K562 (cell line): ENCODE measurements around the gene CHMP5. TPM values are rescaled to one million over a fixed set of nuclear protein-coding genes. Genes with fewer than 3 reads are reported as not detected.

Experiments
- ARID1B ChIP-seq: fragments of 450-650 bp; IDR thresholded peaks from 2 replicates; pipeline ENCODE4 v1.6.1; 2016; ENCODE audit warnings: antibody characterized with exemption, mild to moderate bottlenecking, inconsistent platforms
- ETV6 ChIP-seq, 3 experiments: fragments of 150-350 bp in 1 of 3; sonication (generic) in 1 of 3; formaldehyde crosslinking in 1 of 3; IDR thresholded peaks; 2 replicates each; pipeline versions ENCODE4 v1.6.1 to v1.8.0; 2014 to 2022; ENCODE audit warnings: borderline replicate concordance in 2 of 3, low read depth in 2 of 3, antibody characterized with exemption in 1 of 3, low read length in 1 of 3, mild to moderate bottlenecking in 1 of 3, missing genetic modification reagents in 1 of 3
- HOXB6 ChIP-seq: fragments of 250-450 bp; sonication (Bioruptor Pico); IDR thresholded peaks from 2 replicates; pipeline ENCODE4 v1.5.1; 2022; ENCODE audit warnings: mild to moderate bottlenecking, borderline replicate concordance
- MTA1 ChIP-seq: fragments of 450-650 bp; IDR thresholded peaks from 2 replicates; pipeline ENCODE4 v1.6.1; 2017; ENCODE audit warnings: borderline replicate concordance
- NBN ChIP-seq: fragments of 450-650 bp; IDR thresholded peaks from 2 replicates; pipeline ENCODE4 v1.6.1; 2016; ENCODE audit warnings: low read depth, mild to moderate bottlenecking
- NCOR1 ChIP-seq: fragments of 450-650 bp; IDR thresholded peaks from 2 replicates; pipeline ENCODE4 v1.6.1; 2016; ENCODE audit warnings: mild to moderate bottlenecking, moderate library complexity
- SAFB ChIP-seq: fragments of 200-400 bp; formaldehyde crosslinking; IDR thresholded peaks from 2 replicates; pipeline ENCODE4 v1.6.1; 2017; ENCODE audit warnings: low read depth, low read length, borderline replicate concordance
- SAFB2 ChIP-seq: fragments of 200-400 bp; formaldehyde crosslinking; IDR thresholded peaks from 2 replicates; pipeline ENCODE4 v1.6.1; 2018; ENCODE audit warnings: borderline replicate concordance, low read length, low read depth, moderate library complexity; ENCODE audit not compliant: severe bottlenecking
- SOX6 ChIP-seq: fragments of 450-650 bp; IDR thresholded peaks from 2 replicates; pipeline ENCODE4 v1.6.1; 2014; ENCODE audit warnings: mild to moderate bottlenecking
- XRCC5 ChIP-seq: fragments of 200-400 bp; formaldehyde crosslinking; IDR thresholded peaks from 2 replicates; pipeline ENCODE4 v1.6.1; 2017; ENCODE audit warnings: low read depth, mild to moderate bottlenecking, low read length
- ZBTB17 ChIP-seq: fragments of 450-650 bp; formaldehyde crosslinking; IDR thresholded peaks from 2 replicates; pipeline ENCODE4 v1.4.0; 2020; ENCODE audit warnings: mild to moderate bottlenecking
- ZKSCAN8 ChIP-seq: fragments of 200-800 bp; sonication (Bioruptor generic); IDR thresholded peaks from 2 replicates; pipeline ENCODE4 v1.6.1; 2016; ENCODE audit warnings: missing genetic modification characterization, missing compliant biosample characterization
- ZNF121 ChIP-seq: sonication (generic); formaldehyde crosslinking; conservative IDR thresholded peaks from 2 replicates; pipeline ENCODE4 v1.8.0; 2022; ENCODE audit warnings: missing genetic modification reagents
- polyA plus RNA-seq, 8 experiments: library from polyadenylated mRNA; depleted of rRNA in 4 of 8; stranded (reverse) in 5 of 8; unstranded in 3 of 8; fragments of >200 nt; fragmentation: Nextera tagmentation in 2 of 8; fragmentation: Illumina TruSeq in 1 of 8; extraction: Ambion mirVana in 2 of 8; extraction: Trizol in 1 of 8; gene quantifications; 2 replicates each; pipeline versions ENCODE4 v1.2.1 to v1.2.3, GENCODE V29; 2011 to 2014; ENCODE audit warnings: inconsistent platforms in 1 of 8, missing spikeins in 1 of 8
- total RNA-seq, 7 experiments: library from RNA; depleted of rRNA in 6 of 7; stranded (reverse); fragments of >200 nt in 6 of 7; fragmentation: Illumina TruSeq in 2 of 7; extraction: Trizol in 2 of 7; gene quantifications; 2 replicates each; pipeline versions ENCODE4 v1.2.1 to v1.2.3, GENCODE V29; 2011 to 2021; ENCODE audit warnings: low replicate concordance in 1 of 7
- TF ChIP-seq, protein P1 (sequence below): fragments of 250-450 bp; sonication (Bioruptor Pico); IDR thresholded peaks from 2 replicates; pipeline ENCODE4 v1.8.0; 2022; ENCODE audit warnings: moderate library complexity, mild to moderate bottlenecking, inconsistent platforms
- TF ChIP-seq, protein P2 (sequence below): sonication (generic); formaldehyde crosslinking; IDR thresholded peaks from 2 replicates; pipeline ENCODE4 v1.8.1; 2023; ENCODE audit warnings: mild to moderate bottlenecking, missing genetic modification reagents
- TF ChIP-seq, protein P3 (sequence below): fragments of 250-450 bp; sonication (Bioruptor Pico); IDR thresholded peaks from 2 replicates; pipeline ENCODE4 v1.4.0; 2020
- TF ChIP-seq, protein P4 (sequence below): fragments of 450-650 bp; IDR thresholded peaks from 2 replicates; pipeline ENCODE4 v1.7.0; 2016; ENCODE audit warnings: borderline replicate concordance

Gene CHMP5
- total and polyA plus RNA-seq, 9 of the 15 experiments (the other 6 are each of a cell fraction or from before 2014, with no cell fraction given), result 36.0 to 105 (median 54.9) TPM

DNA sequence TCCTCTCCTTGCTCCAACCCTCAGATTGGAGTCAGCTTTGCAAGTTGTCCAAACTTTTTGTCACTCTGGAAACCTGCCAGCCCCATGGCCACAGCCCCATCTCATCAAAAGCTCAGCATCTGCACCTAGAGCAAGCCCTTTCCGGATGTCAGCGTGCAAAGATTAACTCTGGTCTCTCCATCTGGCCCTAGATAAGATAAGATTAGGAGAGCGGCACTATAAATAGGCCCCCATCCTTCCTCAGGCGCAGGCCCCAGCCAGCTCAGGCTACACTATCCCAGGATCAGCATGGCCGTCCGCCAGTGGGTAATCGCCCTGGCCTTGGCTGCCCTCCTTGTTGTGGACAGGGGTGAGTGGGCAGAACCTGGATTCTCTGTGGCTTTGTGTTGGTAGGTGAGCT, 24.9 kb upstream of the CHMP5 start, which contains the start of gene SPINK4 (continued):
- TF ChIP-seq, protein P1, sequence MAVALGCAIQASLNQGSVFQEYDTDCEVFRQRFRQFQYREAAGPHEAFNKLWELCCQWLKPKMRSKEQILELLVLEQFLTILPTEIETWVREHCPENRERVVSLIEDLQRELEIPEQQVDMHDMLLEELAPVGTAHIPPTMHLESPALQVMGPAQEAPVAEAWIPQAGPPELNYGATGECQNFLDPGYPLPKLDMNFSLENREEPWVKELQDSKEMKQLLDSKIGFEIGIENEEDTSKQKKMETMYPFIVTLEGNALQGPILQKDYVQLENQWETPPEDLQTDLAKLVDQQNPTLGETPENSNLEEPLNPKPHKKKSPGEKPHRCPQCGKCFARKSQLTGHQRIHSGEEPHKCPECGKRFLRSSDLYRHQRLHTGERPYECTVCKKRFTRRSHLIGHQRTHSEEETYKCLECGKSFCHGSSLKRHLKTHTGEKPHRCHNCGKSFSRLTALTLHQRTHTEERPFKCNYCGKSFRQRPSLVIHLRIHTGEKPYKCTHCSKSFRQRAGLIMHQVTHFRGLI (CRISPR knock-in tag), result peak; percentile 78
- TF ChIP-seq NBN (peak; percentile 93), HOXB6 (CRISPR knock-in tag) (no peak), NCOR1 (peak; percentile 92), ZKSCAN8 (CRISPR knock-in tag) (no peak; the same call in 1 of the 2 replicates), XRCC5 (no peak), ZBTB17 (CRISPR knock-in tag) (peak; percentile 24; the same call in 1 of the 2 replicates), SAFB2 (no peak), ZNF121 (CRISPR knock-in tag) (no peak), SAFB (no peak), ETV6 (IDR thresholded peaks at IDR 0.05; ENCODE audit: borderline replicate concordance in 1 of 2, low read depth in 2 of 2, low read length in 1 of 2) (no peak), ETV6 (CRISPR knock-in tag; IDR thresholded peaks at IDR 0.05; ENCODE audit: borderline replicate concordance) (no peak), MTA1 (peak; percentile 78; the same call in 1 of the 2 replicates), ARID1B (peak; percentile 97), SOX6 (peak; percentile 93)
- TF ChIP-seq, protein P2, sequence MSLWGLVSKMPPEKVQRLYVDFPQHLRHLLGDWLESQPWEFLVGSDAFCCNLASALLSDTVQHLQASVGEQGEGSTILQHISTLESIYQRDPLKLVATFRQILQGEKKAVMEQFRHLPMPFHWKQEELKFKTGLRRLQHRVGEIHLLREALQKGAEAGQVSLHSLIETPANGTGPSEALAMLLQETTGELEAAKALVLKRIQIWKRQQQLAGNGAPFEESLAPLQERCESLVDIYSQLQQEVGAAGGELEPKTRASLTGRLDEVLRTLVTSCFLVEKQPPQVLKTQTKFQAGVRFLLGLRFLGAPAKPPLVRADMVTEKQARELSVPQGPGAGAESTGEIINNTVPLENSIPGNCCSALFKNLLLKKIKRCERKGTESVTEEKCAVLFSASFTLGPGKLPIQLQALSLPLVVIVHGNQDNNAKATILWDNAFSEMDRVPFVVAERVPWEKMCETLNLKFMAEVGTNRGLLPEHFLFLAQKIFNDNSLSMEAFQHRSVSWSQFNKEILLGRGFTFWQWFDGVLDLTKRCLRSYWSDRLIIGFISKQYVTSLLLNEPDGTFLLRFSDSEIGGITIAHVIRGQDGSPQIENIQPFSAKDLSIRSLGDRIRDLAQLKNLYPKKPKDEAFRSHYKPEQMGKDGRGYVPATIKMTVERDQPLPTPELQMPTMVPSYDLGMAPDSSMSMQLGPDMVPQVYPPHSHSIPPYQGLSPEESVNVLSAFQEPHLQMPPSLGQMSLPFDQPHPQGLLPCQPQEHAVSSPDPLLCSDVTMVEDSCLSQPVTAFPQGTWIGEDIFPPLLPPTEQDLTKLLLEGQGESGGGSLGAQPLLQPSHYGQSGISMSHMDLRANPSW (CRISPR knock-in tag), result no peak
- TF ChIP-seq, protein P3, sequence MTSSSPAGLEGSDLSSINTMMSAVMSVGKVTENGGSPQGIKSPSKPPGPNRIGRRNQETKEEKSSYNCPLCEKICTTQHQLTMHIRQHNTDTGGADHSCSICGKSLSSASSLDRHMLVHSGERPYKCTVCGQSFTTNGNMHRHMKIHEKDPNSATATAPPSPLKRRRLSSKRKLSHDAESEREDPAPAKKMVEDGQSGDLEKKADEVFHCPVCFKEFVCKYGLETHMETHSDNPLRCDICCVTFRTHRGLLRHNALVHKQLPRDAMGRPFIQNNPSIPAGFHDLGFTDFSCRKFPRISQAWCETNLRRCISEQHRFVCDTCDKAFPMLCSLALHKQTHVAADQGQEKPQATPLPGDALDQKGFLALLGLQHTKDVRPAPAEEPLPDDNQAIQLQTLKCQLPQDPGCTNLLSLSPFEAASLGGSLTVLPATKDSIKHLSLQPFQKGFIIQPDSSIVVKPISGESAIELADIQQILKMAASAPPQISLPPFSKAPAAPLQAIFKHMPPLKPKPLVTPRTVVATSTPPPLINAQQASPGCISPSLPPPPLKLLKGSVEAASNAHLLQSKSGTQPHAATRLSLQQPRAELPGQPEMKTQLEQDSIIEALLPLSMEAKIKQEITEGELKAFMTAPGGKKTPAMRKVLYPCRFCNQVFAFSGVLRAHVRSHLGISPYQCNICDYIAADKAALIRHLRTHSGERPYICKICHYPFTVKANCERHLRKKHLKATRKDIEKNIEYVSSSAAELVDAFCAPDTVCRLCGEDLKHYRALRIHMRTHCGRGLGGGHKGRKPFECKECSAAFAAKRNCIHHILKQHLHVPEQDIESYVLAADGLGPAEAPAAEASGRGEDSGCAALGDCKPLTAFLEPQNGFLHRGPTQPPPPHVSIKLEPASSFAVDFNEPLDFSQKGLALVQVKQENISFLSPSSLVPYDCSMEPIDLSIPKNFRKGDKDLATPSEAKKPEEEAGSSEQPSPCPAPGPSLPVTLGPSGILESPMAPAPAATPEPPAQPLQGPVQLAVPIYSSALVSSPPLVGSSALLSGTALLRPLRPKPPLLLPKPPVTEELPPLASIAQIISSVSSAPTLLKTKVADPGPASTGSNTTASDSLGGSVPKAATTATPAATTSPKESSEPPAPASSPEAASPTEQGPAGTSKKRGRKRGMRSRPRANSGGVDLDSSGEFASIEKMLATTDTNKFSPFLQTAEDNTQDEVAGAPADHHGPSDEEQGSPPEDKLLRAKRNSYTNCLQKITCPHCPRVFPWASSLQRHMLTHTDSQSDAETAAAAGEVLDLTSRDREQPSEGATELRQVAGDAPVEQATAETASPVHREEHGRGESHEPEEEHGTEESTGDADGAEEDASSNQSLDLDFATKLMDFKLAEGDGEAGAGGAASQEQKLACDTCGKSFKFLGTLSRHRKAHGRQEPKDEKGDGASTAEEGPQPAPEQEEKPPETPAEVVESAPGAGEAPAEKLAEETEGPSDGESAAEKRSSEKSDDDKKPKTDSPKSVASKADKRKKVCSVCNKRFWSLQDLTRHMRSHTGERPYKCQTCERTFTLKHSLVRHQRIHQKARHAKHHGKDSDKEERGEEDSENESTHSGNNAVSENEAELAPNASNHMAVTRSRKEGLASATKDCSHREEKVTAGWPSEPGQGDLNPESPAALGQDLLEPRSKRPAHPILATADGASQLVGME (CRISPR knock-in tag), result peak; percentile 70; the same call in 1 of the 2 replicates
- TF ChIP-seq, protein P4, sequence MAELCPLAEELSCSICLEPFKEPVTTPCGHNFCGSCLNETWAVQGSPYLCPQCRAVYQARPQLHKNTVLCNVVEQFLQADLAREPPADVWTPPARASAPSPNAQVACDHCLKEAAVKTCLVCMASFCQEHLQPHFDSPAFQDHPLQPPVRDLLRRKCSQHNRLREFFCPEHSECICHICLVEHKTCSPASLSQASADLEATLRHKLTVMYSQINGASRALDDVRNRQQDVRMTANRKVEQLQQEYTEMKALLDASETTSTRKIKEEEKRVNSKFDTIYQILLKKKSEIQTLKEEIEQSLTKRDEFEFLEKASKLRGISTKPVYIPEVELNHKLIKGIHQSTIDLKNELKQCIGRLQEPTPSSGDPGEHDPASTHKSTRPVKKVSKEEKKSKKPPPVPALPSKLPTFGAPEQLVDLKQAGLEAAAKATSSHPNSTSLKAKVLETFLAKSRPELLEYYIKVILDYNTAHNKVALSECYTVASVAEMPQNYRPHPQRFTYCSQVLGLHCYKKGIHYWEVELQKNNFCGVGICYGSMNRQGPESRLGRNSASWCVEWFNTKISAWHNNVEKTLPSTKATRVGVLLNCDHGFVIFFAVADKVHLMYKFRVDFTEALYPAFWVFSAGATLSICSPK, result no peak
